ENCODE results near the gene NFATC1.

The NFATC1 gene

DNA sequence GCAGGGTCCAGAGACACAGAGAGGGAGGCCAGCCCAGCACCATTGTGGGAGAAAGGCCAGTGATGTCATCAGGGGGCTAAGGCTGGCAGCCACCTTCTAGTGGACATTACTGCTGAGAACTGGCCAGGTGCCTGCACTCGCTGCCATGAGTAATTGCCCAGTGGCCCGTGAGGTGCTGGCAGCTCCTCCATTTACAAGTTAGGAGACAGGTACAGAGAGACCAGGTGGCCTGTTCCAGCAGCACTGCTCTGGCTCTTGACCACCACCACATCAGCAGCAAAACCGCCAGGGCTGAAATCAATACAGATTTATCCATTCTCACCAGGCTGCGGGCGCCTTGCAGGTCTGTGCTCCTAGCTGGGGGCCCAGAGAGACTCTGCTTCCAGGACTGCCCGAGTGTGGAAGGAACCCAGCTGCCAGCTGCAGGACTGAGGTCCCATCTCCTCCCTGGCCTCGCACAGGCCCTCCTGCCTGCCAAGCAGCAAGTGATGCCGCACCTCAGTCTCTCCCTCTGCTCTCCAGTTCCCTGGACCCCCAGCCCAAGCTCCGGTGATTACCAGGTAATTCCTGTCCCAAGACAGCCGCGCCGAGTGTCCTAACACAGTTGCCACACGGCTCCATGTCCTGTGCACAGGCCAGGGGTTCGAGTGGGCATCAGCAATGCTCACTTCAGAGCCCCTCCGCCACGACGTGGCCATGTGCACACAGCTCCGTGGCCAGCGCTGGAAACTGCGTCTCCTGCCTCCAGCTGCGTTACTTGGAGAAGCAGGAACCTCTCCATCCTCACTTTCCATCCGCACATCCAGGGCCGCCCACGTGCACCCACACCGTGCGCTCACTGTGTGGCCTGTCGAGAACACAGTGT lies 182.9 kb downstream of the NFATC1 start:
- Mint-ChIP-seq H3K9me3 (peaks cover under 1% of the 10 kb centered on the region), H3K4me3 (no peak overlapping the region), H3K36me3 (ENCODE audit: low read depth) (no peaks in the 10 kb centered on the region), H3K27ac (no peak overlapping the region), H3K27me3 (ENCODE audit: low read depth) (no peaks in the 10 kb centered on the region), H3K4me1 (ENCODE audit: low read depth) (peaks cover 6% of the 10 kb centered on the region)
- no peak for DNase-seq (ENCODE audit: low spot score)
